HL-60 (cell line): Measurements from ENCODE around the gene EPHA4.

Source experiments
- DNase-seq, 2 experiments: peaks; one replicate each; pipeline ENCODE4 v3.0.0-alpha.2; 2010 to 2020; ENCODE audit warnings: low read depth in 1 of 2, low spot score in 1 of 2
- H3K27ac ChIP-seq: fragments of 250-450 bp; sonication (Bioruptor Pico); replicated peaks from 2 replicates; pipeline ENCODE4 v1.5.1; 2020; ENCODE audit warnings: mild to moderate bottlenecking, moderate library complexity
- H3K27me3 ChIP-seq: fragments of 250-450 bp; sonication (Bioruptor Pico); 2 replicates; pipeline ENCODE4 v1.5.1; 2021; ENCODE audit warnings: mild to moderate bottlenecking, moderate library complexity; ENCODE audit not compliant: insufficient read depth, poor library complexity, severe bottlenecking
- H3K4me3 ChIP-seq: replicated peaks from 2 replicates; pipeline ENCODE4 v1.5.1; 2011; ENCODE audit warnings: mild to moderate bottlenecking, control low read depth, low read length; ENCODE audit not compliant: insufficient read depth
- GABPA ChIP-seq: IDR thresholded peaks from 2 replicates; pipeline ENCODE4 v1.6.1; 2012; ENCODE audit warnings: low read depth
- POLR2AphosphoS5 ChIP-seq: IDR thresholded peaks from 2 replicates; pipeline ENCODE4 v1.6.1; 2012; ENCODE audit warnings: low read depth
- SPI1 ChIP-seq: IDR thresholded peaks from 2 replicates; pipeline ENCODE4 v1.6.1; 2012; ENCODE audit warnings: low read depth, mild to moderate bottlenecking, borderline replicate concordance
- TF ChIP-seq, protein P1 (sequence below): IDR thresholded peaks from 2 replicates; pipeline ENCODE4 v1.6.1; 2012; ENCODE audit warnings: low read depth; ENCODE audit not compliant: insufficient replicate concordance
- TF ChIP-seq, protein P2 (sequence below): IDR thresholded peaks from one replicate; pipeline ENCODE4 v1.5.1; 2011; ENCODE audit warnings: low read length, control low read depth, inconsistent platforms; ENCODE audit not compliant: insufficient read depth

EPHA4 gene

DNA sequence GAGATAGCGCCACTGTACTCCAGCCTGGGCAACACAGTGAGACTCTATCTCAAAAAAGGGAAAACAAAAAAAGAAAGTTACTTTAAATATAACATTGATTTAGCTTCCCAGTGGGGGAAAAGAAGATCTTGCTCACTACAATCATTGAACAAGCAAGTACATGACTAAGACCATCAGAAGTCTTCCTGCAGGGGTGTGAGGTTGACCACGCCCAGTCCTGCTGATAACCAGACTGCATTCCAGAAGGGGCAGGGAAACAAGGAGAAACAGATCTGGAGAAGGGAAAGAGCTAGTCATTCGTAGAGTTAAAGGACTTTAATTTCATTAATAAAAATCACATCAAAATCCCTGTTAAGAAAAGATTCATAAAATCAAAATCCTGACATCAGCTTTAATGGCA is 77.5 kb downstream of the EPHA4 start:
- Histone ChIP-seq H3K4me3 (no peak overlapping the region), H3K27me3 (no peaks in the 10 kb centered on the region), H3K27ac (no peak overlapping the region)
- DNase-seq = no peak
- TF ChIP-seq SPI1 (no peak), POLR2AphosphoS5 (no peak), GABPA (no peak)
- TF ChIP-seq, protein P1, sequence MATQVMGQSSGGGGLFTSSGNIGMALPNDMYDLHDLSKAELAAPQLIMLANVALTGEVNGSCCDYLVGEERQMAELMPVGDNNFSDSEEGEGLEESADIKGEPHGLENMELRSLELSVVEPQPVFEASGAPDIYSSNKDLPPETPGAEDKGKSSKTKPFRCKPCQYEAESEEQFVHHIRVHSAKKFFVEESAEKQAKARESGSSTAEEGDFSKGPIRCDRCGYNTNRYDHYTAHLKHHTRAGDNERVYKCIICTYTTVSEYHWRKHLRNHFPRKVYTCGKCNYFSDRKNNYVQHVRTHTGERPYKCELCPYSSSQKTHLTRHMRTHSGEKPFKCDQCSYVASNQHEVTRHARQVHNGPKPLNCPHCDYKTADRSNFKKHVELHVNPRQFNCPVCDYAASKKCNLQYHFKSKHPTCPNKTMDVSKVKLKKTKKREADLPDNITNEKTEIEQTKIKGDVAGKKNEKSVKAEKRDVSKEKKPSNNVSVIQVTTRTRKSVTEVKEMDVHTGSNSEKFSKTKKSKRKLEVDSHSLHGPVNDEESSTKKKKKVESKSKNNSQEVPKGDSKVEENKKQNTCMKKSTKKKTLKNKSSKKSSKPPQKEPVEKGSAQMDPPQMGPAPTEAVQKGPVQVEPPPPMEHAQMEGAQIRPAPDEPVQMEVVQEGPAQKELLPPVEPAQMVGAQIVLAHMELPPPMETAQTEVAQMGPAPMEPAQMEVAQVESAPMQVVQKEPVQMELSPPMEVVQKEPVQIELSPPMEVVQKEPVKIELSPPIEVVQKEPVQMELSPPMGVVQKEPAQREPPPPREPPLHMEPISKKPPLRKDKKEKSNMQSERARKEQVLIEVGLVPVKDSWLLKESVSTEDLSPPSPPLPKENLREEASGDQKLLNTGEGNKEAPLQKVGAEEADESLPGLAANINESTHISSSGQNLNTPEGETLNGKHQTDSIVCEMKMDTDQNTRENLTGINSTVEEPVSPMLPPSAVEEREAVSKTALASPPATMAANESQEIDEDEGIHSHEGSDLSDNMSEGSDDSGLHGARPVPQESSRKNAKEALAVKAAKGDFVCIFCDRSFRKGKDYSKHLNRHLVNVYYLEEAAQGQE = no peak
- TF ChIP-seq, protein P2, sequence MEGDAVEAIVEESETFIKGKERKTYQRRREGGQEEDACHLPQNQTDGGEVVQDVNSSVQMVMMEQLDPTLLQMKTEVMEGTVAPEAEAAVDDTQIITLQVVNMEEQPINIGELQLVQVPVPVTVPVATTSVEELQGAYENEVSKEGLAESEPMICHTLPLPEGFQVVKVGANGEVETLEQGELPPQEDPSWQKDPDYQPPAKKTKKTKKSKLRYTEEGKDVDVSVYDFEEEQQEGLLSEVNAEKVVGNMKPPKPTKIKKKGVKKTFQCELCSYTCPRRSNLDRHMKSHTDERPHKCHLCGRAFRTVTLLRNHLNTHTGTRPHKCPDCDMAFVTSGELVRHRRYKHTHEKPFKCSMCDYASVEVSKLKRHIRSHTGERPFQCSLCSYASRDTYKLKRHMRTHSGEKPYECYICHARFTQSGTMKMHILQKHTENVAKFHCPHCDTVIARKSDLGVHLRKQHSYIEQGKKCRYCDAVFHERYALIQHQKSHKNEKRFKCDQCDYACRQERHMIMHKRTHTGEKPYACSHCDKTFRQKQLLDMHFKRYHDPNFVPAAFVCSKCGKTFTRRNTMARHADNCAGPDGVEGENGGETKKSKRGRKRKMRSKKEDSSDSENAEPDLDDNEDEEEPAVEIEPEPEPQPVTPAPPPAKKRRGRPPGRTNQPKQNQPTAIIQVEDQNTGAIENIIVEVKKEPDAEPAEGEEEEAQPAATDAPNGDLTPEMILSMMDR = no peak

DNA sequence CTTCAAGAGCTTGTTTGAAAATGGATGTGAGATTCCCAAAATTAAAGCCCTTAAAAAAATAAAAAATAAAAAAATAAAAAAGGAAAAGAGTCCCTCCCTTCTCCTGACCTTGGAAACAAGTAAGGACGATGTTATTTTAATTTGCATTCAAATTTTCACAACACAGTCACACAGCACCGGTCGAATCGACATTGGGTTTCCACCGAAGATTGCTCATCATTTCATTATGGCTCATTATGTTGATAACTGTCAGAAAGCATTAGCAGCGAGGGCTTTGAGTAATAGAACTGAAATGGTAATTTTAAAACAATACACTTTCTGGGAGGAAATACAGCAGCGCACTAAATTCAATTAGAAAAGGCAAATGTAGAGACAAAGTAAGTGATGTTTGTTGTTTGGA is 78.7 kb downstream of the EPHA4 start:
- no peak for DNase-seq
- Histone ChIP-seq H3K27ac (no peak overlapping the region), H3K27me3 (no peaks in the 10 kb centered on the region), H3K4me3 (no peak overlapping the region)
- TF ChIP-seq POLR2AphosphoS5 (no peak), SPI1 (no peak), GABPA (no peak)
- TF ChIP-seq, protein P1 = no peak
- TF ChIP-seq, protein P2 = no peak

DNA sequence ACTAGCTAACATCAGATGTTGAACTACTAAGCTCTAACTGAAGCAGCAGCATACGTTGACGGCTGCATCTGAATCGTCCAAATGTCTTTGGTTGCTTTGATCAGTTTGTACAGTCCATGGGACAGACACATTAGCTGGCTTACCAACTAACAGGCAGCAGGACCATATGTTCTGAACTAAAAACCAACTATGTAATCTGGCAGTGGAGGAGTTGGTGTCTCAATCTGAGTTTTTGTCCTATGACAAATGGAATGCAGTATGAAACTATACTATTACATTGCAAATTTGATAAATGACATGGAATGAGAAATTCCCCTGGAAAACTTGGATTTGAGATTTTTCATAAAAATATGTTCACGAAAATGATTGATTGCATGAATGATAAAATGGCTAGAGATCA is 79.5 kb downstream of the EPHA4 start:
- no peak for DNase-seq
- H3K4me3 ChIP-seq = no peak overlapping the region
- H3K27ac ChIP-seq = no peak overlapping the region
- TF ChIP-seq GABPA = no peak
- TF ChIP-seq SPI1 = no peak
- TF ChIP-seq, protein P1 = no peak
- TF ChIP-seq, protein P2 = no peak
- TF ChIP-seq POLR2AphosphoS5 = no peak
- no peaks in the 10 kb centered on the region for H3K27me3 ChIP-seq
